ENCODE results near the gene ALDH1A1. TPM values are rescaled to one million over a fixed set of nuclear protein-coding genes. Genes with fewer than 3 reads are reported as not detected.

Gene ALDH1A1
- total RNA-seq, 3 donors from 2014 or later (not counting 1 experiment from before 2014, with no cell fraction given), result 0.57 to 1.7 TPM; not detected in 1

GRCh38 chr9:72954431-72955125 is 1.7 kb upstream of the ALDH1A1 start:
- no peaks in the 10 kb centered on the region for H3K9me3 ChIP-seq (ENCODE audit: control insufficient read depth, insufficient read depth, low read length)
- DNase-seq, result no peak
- Mint-ChIP-seq H3K9me3 (peaks cover 2% of the 10 kb centered on the region in 2 donors), H3K36me3 (no peaks in the 10 kb centered on the region), H3K4me1 (peaks cover 5 to 15% of the 10 kb centered on the region in 2 donors), H3K27me3 (ENCODE audit: low read depth in 2 of 2) (peaks cover 11 to 24% of the 10 kb centered on the region in 2 donors), H3K27ac (no peak overlapping the region), H3K4me3 (no peak overlapping the region)
- H3K36me3 ChIP-seq (ENCODE audit: control insufficient read depth, insufficient read depth, low read length), result no peaks in the 10 kb centered on the region
- H3K4me3 ChIP-seq (ENCODE audit: low read length), result no peak overlapping the region
- ATAC-seq, result no peak
- H3K4me1 ChIP-seq (ENCODE audit: control insufficient read depth, insufficient read depth, low read length), result no peaks in the 10 kb centered on the region
- no peaks in the 10 kb centered on the region for H3K27me3 ChIP-seq (ENCODE audit: control insufficient read depth, insufficient read depth, low read length)
- 81% methylated on average over 3 of the region's 4 CpGs for WGBS (ENCODE audit: insufficient coverage)
- no peak for TF ChIP-seq CTCF (IDR thresholded peaks at IDR 0.05)
- intact Hi-C loops (cut with micrococcal nuclease), result no loop called here
- H3K27ac ChIP-seq (ENCODE audit: low read length), result no peak overlapping the region

GRCh38 chr9:72952381-72952690 is 517 bp downstream of the ALDH1A1 start:
- ATAC-seq, result no peak

GRCh38 chr9:72951520-72952380 is 1.1 kb downstream of the ALDH1A1 start:
- DNase-seq (no peak), ATAC-seq (no peak)
- H3K4me3 Mint-ChIP-seq, result no peak overlapping the region
- no peaks in the 10 kb centered on the region for H3K36me3 Mint-ChIP-seq
- Histone ChIP-seq H3K4me1 (ENCODE audit: control insufficient read depth, insufficient read depth, low read length) (no peaks in the 10 kb centered on the region), H3K4me3 (ENCODE audit: low read length) (no peak overlapping the region), H3K27me3 (ENCODE audit: control insufficient read depth, insufficient read depth, low read length) (no peaks in the 10 kb centered on the region), H3K27ac (ENCODE audit: low read length) (no peak overlapping the region), H3K36me3 (ENCODE audit: control insufficient read depth, insufficient read depth, low read length) (no peaks in the 10 kb centered on the region), H3K9me3 (ENCODE audit: control insufficient read depth, insufficient read depth, low read length) (no peaks in the 10 kb centered on the region)
- H3K27me3 Mint-ChIP-seq (ENCODE audit: low read depth in 2 of 2), result peaks cover 17 to 40% of the 10 kb centered on the region in 2 donors
- intact Hi-C loops (cut with micrococcal nuclease), result no loop called here
- peaks cover 5 to 15% of the 10 kb centered on the region in 2 donors for H3K4me1 Mint-ChIP-seq
- no peak for TF ChIP-seq CTCF (IDR thresholded peaks at IDR 0.05)
- WGBS (ENCODE audit: insufficient coverage), result 6% methylated on average over 3 of the region's 5 CpGs
- no peak overlapping the region for H3K27ac Mint-ChIP-seq
- no peaks in the 10 kb centered on the region for H3K9me3 Mint-ChIP-seq

More at GRCh38 chr9:72952381-72952690, 517 bp downstream of the ALDH1A1 start:
- H3K4me3 ChIP-seq (ENCODE audit: low read length), result no peak overlapping the region
- WGBS (ENCODE audit: insufficient coverage), result no CpG with 5 or more reads among the region's 3 CpGs
- H3K27me3 Mint-ChIP-seq (ENCODE audit: low read depth in 2 of 2), result peaks cover 17 to 40% of the 10 kb centered on the region in 2 donors
- no peaks in the 10 kb centered on the region for H3K9me3 Mint-ChIP-seq
- H3K36me3 ChIP-seq (ENCODE audit: control insufficient read depth, insufficient read depth, low read length), result no peaks in the 10 kb centered on the region
- H3K4me3 Mint-ChIP-seq, result no peak overlapping the region
- no peak for TF ChIP-seq CTCF (IDR thresholded peaks at IDR 0.05)
- intact Hi-C loops (cut with micrococcal nuclease), result no loop called here
- H3K27me3 ChIP-seq (ENCODE audit: control insufficient read depth, insufficient read depth, low read length), result no peaks in the 10 kb centered on the region
- H3K27ac ChIP-seq (ENCODE audit: low read length), result no peak overlapping the region
- no peak overlapping the region for H3K27ac Mint-ChIP-seq
- H3K36me3 Mint-ChIP-seq, result no peaks in the 10 kb centered on the region
- peaks cover 5 to 15% of the 10 kb centered on the region in 2 donors for H3K4me1 Mint-ChIP-seq
- DNase-seq, result no peak
- H3K9me3 ChIP-seq (ENCODE audit: control insufficient read depth, insufficient read depth, low read length), result no peaks in the 10 kb centered on the region
- no peaks in the 10 kb centered on the region for H3K4me1 ChIP-seq (ENCODE audit: control insufficient read depth, insufficient read depth, low read length)

Measured in natural killer cell (primary cell).